Muscle layer of duodenum (tissue), 2 donors: ENCODE data around the gene ADGRL1.
"Not testable (repeated sequence)": the region's sequence is repeated elsewhere in the genome, so short reads cannot be mapped to it uniquely, and the experiment has no call there.

Experiments used
- H3K27ac ChIP-seq: one replicate; pipeline ENCODE4 v1.7.0; 2013; ENCODE audit warnings: mild to moderate bottlenecking, low read length
- H3K27me3 ChIP-seq: one replicate; pipeline ENCODE4 v1.7.0; 2013; ENCODE audit warnings: low read depth, mild to moderate bottlenecking, control low read depth, low read length
- H3K36me3 ChIP-seq, 2 donors: one replicate each; pipeline ENCODE4 v1.7.0; 2013; ENCODE audit warnings: low read length in 2 of 2, control low read depth in 1 of 2, mild to moderate bottlenecking in 1 of 2; ENCODE audit not compliant: insufficient read depth in 2 of 2, control insufficient read depth in 1 of 2
- H3K4me1 ChIP-seq, 2 donors: one replicate each; pipeline ENCODE4 v1.7.0; 2013; ENCODE audit warnings: low read length in 2 of 2, mild to moderate bottlenecking in 2 of 2, control low read depth in 1 of 2, moderate library complexity in 1 of 2; ENCODE audit not compliant: insufficient read depth in 2 of 2, control insufficient read depth in 1 of 2
- H3K4me3 ChIP-seq, 2 donors: one replicate each; pipeline ENCODE4 v1.7.0; 2013; ENCODE audit warnings: low read length in 2 of 2, low read depth in 1 of 2, mild to moderate bottlenecking in 1 of 2
- H3K9me3 ChIP-seq, 2 donors: one replicate each; pipeline ENCODE4 v1.7.0; 2013; ENCODE audit warnings: low read length in 2 of 2, control low read depth in 1 of 2, mild to moderate bottlenecking in 1 of 2; ENCODE audit not compliant: control insufficient read depth in 1 of 2
- donor health status: healthy.

The ADGRL1 gene

GRCh38 chr19:14201481-14201880 lies 4.5 kb downstream of the ADGRL1 start:
- not testable (repeated sequence) for H3K27ac ChIP-seq, H3K27me3 ChIP-seq, H3K9me3 ChIP-seq, H3K4me3 ChIP-seq, H3K36me3 ChIP-seq
- peaks cover 0 to 21% of the 10 kb centered on the region in 2 donors for H3K4me1 ChIP-seq

GRCh38 chr19:14200147-14200841 lies 5.7 kb downstream of the ADGRL1 start:
- H3K27me3 ChIP-seq, H3K4me3 ChIP-seq, H3K36me3 ChIP-seq, H3K9me3 ChIP-seq, H3K27ac ChIP-seq: not testable (repeated sequence)
- H3K4me1 ChIP-seq = peaks cover 0 to 21% of the 10 kb centered on the region in 2 donors

- peaks cover 0 to 19% of the 10 kb centered on the region in 2 donors for H3K4me1 ChIP-seq
- no peaks in the 10 kb centered on the region for H3K9me3 ChIP-seq
- H3K4me3 ChIP-seq = no peak overlapping the region
- H3K27me3 ChIP-seq = no peaks in the 10 kb centered on the region
- no peaks in the 10 kb centered on the region for H3K36me3 ChIP-seq
- no peak overlapping the region for H3K27ac ChIP-seq
These were observed 7.3 kb downstream of the ADGRL1 start for GRCh38 chr19:14198384-14199376.

- Histone ChIP-seq H3K27me3 (no peaks in the 10 kb centered on the region), H3K4me1 (peaks cover 0 to 19% of the 10 kb centered on the region in 2 donors), H3K27ac (no peak overlapping the region), H3K4me3 (no peak overlapping the region), H3K36me3 (no peaks in the 10 kb centered on the region), H3K9me3 (no peaks in the 10 kb centered on the region)
These were observed 8.1 kb downstream of the ADGRL1 start for GRCh38 chr19:14197882-14198281.

- H3K4me1 ChIP-seq = peaks cover 0 to 19% of the 10 kb centered on the region in 2 donors
- not testable (repeated sequence) for H3K36me3 ChIP-seq, H3K27ac ChIP-seq, H3K27me3 ChIP-seq, H3K4me3 ChIP-seq, H3K9me3 ChIP-seq
These were observed 8.7 kb downstream of the ADGRL1 start for GRCh38 chr19:14197288-14197687.

GRCh38 chr19:14196105-14196504 lies 9.9 kb downstream of the ADGRL1 start:
- not testable (repeated sequence) for H3K4me3 ChIP-seq

GRCh38 chr19:14195216-14195615 lies 10.8 kb downstream of the ADGRL1 start:
- not testable (repeated sequence) for H3K27me3 ChIP-seq, H3K27ac ChIP-seq, H3K4me3 ChIP-seq, H3K36me3 ChIP-seq, H3K9me3 ChIP-seq
- peaks cover 0 to 15% of the 10 kb centered on the region in 2 donors for H3K4me1 ChIP-seq

More at GRCh38 chr19:14196105-14196504, 9.9 kb downstream of the ADGRL1 start:
- not testable (repeated sequence) for H3K36me3 ChIP-seq, H3K9me3 ChIP-seq, H3K27me3 ChIP-seq, H3K27ac ChIP-seq
- peaks cover 0 to 20% of the 10 kb centered on the region in 2 donors for H3K4me1 ChIP-seq

- Histone ChIP-seq H3K4me1 (peaks cover 0 to 10% of the 10 kb centered on the region in 2 donors), H3K36me3 (no peaks in the 10 kb centered on the region), H3K27ac (no peak overlapping the region), H3K4me3 (no peak overlapping the region), H3K27me3 (no peaks in the 10 kb centered on the region), H3K9me3 (no peaks in the 10 kb centered on the region)
These were observed 16.6 kb downstream of the ADGRL1 start for GRCh38 chr19:14189415-14189814.

GRCh38 chr19:14188086-14188485 lies 17.9 kb downstream of the ADGRL1 start:
- H3K9me3 ChIP-seq, H3K27ac ChIP-seq, H3K4me1 ChIP-seq, H3K27me3 ChIP-seq, H3K36me3 ChIP-seq, H3K4me3 ChIP-seq: not testable (repeated sequence)

- no peak overlapping the region for H3K4me3 ChIP-seq
- H3K27ac ChIP-seq = no peak overlapping the region
- H3K27me3 ChIP-seq = no peaks in the 10 kb centered on the region
- no peaks in the 10 kb centered on the region for H3K9me3 ChIP-seq
- no peaks in the 10 kb centered on the region for H3K36me3 ChIP-seq
- peaks cover 0 to 7% of the 10 kb centered on the region in 2 donors for H3K4me1 ChIP-seq
These were observed 18.4 kb downstream of the ADGRL1 start for GRCh38 chr19:14187561-14187960.

- H3K4me3 ChIP-seq, H3K9me3 ChIP-seq, H3K27me3 ChIP-seq, H3K27ac ChIP-seq, H3K4me1 ChIP-seq, H3K36me3 ChIP-seq: not testable (repeated sequence)
These were observed 19.3 kb downstream of the ADGRL1 start for GRCh38 chr19:14186684-14187083.
